Bronchial smooth muscle cell (primary cell): Measurements from ENCODE around the gene NCKAP5. TPM values are rescaled to one million over a fixed set of nuclear protein-coding genes. Genes with fewer than 3 reads are reported as not detected.

Experiments
- total RNA-seq: library from RNA; depleted of rRNA; stranded (reverse); fragments of >200 nt; gene quantifications from 2 replicates; pipeline ENCODE4 v1.2.1, GENCODE V29; 2014

NCKAP5 gene
- 0.52 and 1.1 TPM in 2 replicates for total RNA-seq

GRCh38 chr2:133568172-133568571 is at the start of gene NCKAP5:
Gene NCKAP5, minus strand, starts transcription at chr2:133568463. Its CDS starts 50,937 bp downstream, at chr2:133517526.

GRCh38 chr2:132669908-132670495 is 898.3 kb downstream of the NCKAP5 start, which contains the start of gene LYPD1:
Gene LYPD1, minus strand, starts transcription at chr2:132670205. Its CDS starts 273 bp downstream, at chr2:132669932.

